NCI-H748 (cell line): Measurements from ENCODE around the gene KCNN3.
A peak's percentile ranks its signal among the peaks of the same experiment; 100 is the strongest.

Experiments used
- DNase-seq: peaks from one replicate; lab custom pipeline; 2025; ENCODE audit not compliant: unreplicated experiment; lab: John Stamatoyannopoulos, UW

Gene KCNN3

GRCh38 chr1:154880671-154881070, 10.6 kb upstream of the KCNN3 start:
- no peak for DNase-seq

GRCh38 chr1:154879038-154879421, 8.9 kb upstream of the KCNN3 start:
- peak; percentile 91 for DNase-seq

- peak; percentile 88 for DNase-seq
Observed at GRCh38 chr1:154878371-154879037, 8.4 kb upstream of the KCNN3 start.

- no peak for DNase-seq
Observed at GRCh38 chr1:154877370-154877974, 7.4 kb upstream of the KCNN3 start.

- no peak for DNase-seq
Observed at GRCh38 chr1:154876842-154877369, 6.8 kb upstream of the KCNN3 start.

GRCh38 chr1:154874465-154874864, 4.4 kb upstream of the KCNN3 start:
- no peak for DNase-seq

GRCh38 chr1:154873321-154873950, 3.4 kb upstream of the KCNN3 start:
- DNase-seq, result no peak

GRCh38 chr1:154871374-154871773, 1.3 kb upstream of the KCNN3 start:
- no peak for DNase-seq

- no peak for DNase-seq
Observed at GRCh38 chr1:154870734-154871133, 653 bp upstream of the KCNN3 start.

GRCh38 chr1:154869351-154870114, 548 bp downstream of the KCNN3 start:
- peak; percentile 69 for DNase-seq

- DNase-seq, result peak; percentile 46
Observed at GRCh38 chr1:154867841-154868605, 2.1 kb downstream of the KCNN3 start.

- peak; percentile 62 for DNase-seq
Observed at GRCh38 chr1:154867064-154867825, 2.8 kb downstream of the KCNN3 start.

- no peak for DNase-seq
Observed at GRCh38 chr1:154866257-154867063, 3.6 kb downstream of the KCNN3 start.

- DNase-seq, result no peak
Observed at GRCh38 chr1:154865442-154866256, 4.4 kb downstream of the KCNN3 start.

- no peak for DNase-seq
Observed at GRCh38 chr1:154864189-154864975, 5.7 kb downstream of the KCNN3 start.

GRCh38 chr1:154863315-154864174, 6.5 kb downstream of the KCNN3 start:
- peak; percentile 55 for DNase-seq

- no peak for DNase-seq
Observed at GRCh38 chr1:154862907-154863306, 7.2 kb downstream of the KCNN3 start.
